GM19193 (cell line): ENCODE results near the gene C17orf75.

Source experiments
- POLR2A ChIP-seq: IDR thresholded peaks from 4 replicates; pipeline ENCODE4 v1.6.1; 2011; ENCODE audit not compliant: insufficient read depth, insufficient read length; ENCODE audit errors: extremely low read depth

C17orf75 gene

GRCh38 chr17:32349503-32349853 is 7.5 kb upstream of the C17orf75 start:
- TF ChIP-seq POLR2A = no peak

DNA sequence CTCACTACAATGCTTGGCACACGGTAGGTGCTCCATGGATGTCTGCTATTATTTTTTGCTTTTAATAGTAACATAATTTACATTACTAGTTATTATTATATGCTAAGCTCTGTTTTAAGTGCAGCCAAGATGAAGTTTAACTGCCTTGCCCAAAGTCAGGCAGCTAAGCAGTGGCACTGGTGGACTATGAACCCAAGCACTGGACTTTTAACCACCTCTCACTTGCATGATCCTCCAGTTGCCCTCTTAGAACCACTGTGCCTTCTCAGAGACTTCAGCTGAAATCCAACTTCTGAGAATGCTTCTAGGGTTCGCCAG is 6.5 kb upstream of the C17orf75 start:
- TF ChIP-seq POLR2A = no peak

DNA sequence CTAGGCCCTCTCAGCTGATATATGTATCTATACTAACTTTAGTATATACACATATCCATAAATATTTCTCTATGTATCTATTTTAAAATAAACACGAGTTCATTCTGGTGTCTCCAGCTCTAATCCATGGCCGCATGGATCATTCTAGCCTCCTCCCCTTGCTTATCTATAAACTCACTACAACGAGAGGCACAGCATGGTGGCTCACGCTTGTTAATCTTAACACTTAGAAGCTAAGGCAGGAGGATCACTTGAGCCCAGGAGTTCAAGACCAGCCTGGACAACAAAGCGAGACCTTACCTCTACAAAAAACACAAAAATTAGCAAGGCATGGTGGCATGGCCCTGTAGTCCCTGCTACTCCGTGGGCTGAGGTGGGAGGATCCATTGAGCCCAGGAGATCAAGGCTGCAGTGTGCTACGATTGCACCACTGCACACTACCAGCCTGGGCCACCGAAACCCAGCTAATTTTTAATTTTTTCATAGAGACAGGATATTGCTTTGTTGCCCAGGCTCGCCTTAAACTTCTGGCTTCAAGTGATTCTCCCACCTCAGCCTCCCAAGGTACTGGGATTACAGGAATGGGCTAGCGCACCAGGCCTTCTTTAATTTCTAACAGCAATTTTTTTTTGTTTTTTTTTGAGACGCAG is 4.1 kb upstream of the C17orf75 start:
- TF ChIP-seq POLR2A = no peak

GRCh38 chr17:32342603-32343325 is 791 bp upstream of the C17orf75 start:
- no peak for TF ChIP-seq POLR2A

DNA sequence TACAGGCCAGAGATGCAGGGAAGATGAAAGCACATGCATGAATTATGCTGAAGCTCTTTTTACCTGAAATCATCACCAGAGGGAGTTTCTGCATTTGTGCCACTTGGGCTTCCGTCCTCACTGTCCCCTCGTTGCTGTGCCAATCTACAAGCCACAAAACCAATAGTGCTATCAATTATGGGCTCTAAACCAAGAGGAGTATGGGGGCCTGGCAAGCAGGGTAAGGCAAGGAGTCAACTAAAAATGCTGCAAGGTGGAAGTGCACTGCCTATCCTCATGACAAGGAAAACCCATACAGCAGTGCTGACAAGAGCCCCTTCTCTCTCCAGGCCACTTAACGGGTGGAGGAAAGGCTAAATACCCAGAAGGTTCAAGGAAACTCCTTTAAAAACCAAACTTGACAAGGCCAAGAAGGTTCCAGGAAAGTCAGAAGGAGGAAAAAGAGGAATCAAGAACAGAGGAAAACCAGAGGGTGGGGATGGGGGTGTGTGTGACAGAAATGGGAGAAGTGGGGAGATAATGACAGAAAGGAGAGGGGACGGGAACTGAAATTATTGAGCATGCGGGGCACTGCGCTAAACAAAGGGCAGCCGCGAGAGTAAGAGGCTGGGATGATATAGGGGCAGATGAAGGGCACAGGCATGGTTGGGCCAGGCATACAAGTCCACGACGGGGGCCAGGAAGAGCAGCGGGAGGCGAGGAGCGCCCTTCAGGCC is 674 bp downstream of the C17orf75 start:
- TF ChIP-seq POLR2A = no peak

- TF ChIP-seq POLR2A = no peak
Observed at GRCh38 chr17:32335687-32336086, 6.3 kb downstream of the C17orf75 start.

- TF ChIP-seq POLR2A = no peak
Observed at GRCh38 chr17:32335046-32335445, 6.9 kb downstream of the C17orf75 start.

- TF ChIP-seq POLR2A = no peak
Observed at GRCh38 chr17:32333187-32333586, 8.8 kb downstream of the C17orf75 start.

GRCh38 chr17:32331243-32332040 is 10.5 kb downstream of the C17orf75 start:
- no peak for TF ChIP-seq POLR2A

- TF ChIP-seq POLR2A = no peak
Observed at GRCh38 chr17:32330147-32330546, 11.8 kb downstream of the C17orf75 start.

- no peak for TF ChIP-seq POLR2A
Observed at GRCh38 chr17:32327911-32328310, 14.1 kb downstream of the C17orf75 start.

- TF ChIP-seq POLR2A = no peak
Observed at GRCh38 chr17:32323811-32324491, 18.0 kb downstream of the C17orf75 start.

DNA sequence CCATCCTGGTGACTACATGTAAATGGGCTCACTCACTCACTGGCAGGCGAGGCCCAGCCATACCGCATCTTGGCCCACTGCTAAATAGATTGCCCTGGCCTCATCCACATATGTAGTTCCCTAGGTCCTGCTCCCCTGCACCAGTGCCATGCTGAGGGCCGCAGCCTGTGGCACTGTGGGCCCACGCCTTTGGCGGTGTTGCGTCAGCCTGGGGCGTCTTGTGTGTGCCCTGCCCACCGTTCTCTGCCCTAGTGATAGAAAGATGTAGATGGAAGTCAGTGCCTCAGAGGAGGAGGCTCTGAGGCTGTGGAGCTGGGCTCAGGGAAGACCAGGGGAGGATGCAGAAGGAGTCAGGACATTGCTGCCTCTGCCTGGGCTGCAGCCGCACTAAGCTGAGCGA is 18.9 kb downstream of the C17orf75 start:
- TF ChIP-seq POLR2A = no peak

DNA sequence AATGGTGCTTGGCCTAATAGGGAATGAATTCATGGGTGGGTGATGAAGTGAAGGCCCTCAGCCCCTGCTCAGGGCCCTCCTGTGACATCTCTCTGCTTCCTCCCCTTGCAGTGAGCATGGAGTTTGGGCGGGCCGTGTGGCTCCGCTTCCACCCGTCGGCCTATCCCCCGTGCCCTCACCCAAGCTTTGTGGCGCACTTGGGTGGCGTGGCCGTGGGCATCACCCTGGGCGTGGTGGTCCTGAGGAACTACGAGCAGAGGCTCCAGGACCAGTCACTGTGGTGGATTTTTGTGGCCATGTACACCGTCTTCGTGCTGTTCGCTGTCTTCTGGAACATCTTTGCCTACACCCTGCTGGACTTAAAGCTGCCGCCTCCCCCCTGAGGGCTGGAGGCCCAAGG is 21.1 kb downstream of the C17orf75 start:
- no peak for TF ChIP-seq POLR2A

GRCh38 chr17:32319548-32319905 is 22.4 kb downstream of the C17orf75 start:
- TF ChIP-seq POLR2A = no peak
